K562 (cell line): ENCODE measurements around the gene TSG101. TPM values are rescaled to one million over a fixed set of nuclear protein-coding genes. Genes with fewer than 3 reads are reported as not detected.
A peak's percentile ranks its signal among the peaks of the same experiment; 100 is the strongest.

Experiments used
- ATAC-seq: fragments of 200-7000 bp; cut with Tn5 transposase; 3 replicates; pipeline ENCODE4 v1.9.1; 2020; ENCODE audit warnings: moderate library complexity
- BruUV-seq: library from RNA; stranded (reverse); fragments of 400-500 nt; replicated peaks from 2 replicates; lab custom pipeline; 2021; lab: Mats Ljungman, UMichigan
- CTCF ChIA-PET: fragments of 300-600 bp; formaldehyde crosslinking; extraction: SDS; loops from one replicate; lab custom pipeline; 2021; ENCODE audit warnings: low intra/inter-chr PET ratio; lab: Yijun Ruan, JAX
- POLR2A ChIA-PET: fragments of 300-600, 350-650 bp; sonication (Branson Sonifier 250); formaldehyde crosslinking; extraction: SDS; loops from one replicate; lab custom pipeline; 2021; ENCODE audit warnings: antibody characterized with exemption, inconsistent platforms; lab: Yijun Ruan, JAX
- DNase-seq, 4 experiments: peaks; one replicate each; pipeline versions ENCODE4 v3.0.0 to v3.0.0-alpha.2; 2011 to 2018; ENCODE audit warnings: low spot score in 3 of 4, mixed read lengths in 3 of 4; ENCODE audit errors: extremely low read depth in 1 of 4
- FAIRE-seq: peaks from 2 replicates; lab custom pipeline; 2011; peaks lifted over from hg19 to GRCh38; lab: Jason Lieb, UNC
- H2AFZ ChIP-seq: 2 replicates; pipeline ENCODE4 v1.6.0; 2011; ENCODE audit warnings: low read depth, low read length, control low read depth, inconsistent platforms
- H3K27ac ChIP-seq: fragments of 200-600 bp; 3 replicates; pipeline ENCODE4 v1.8.0; 2011; ENCODE audit warnings: low read depth, mild to moderate bottlenecking, control low read depth, inconsistent platforms, low read length, moderate library complexity, mixed read lengths; ENCODE audit errors: extremely low read depth
- H3K27me3 ChIP-seq, 2 experiments: fragments of 300-600 bp in 1 of 2; 2 replicates in 1 of 2; 3 replicates in 1 of 2; pipeline versions ENCODE4 v1.6.0 to v1.8.0; 2011; ENCODE audit warnings: inconsistent platforms in 2 of 2, low read length in 2 of 2, mild to moderate bottlenecking in 1 of 2, mixed read lengths in 1 of 2, moderate library complexity in 1 of 2; ENCODE audit not compliant: control insufficient read depth in 2 of 2, insufficient read depth in 2 of 2
- H3K36me3 ChIP-seq: fragments of 300-600 bp; 3 replicates; pipeline ENCODE4 v1.8.0; 2011; ENCODE audit warnings: mild to moderate bottlenecking, low read length, inconsistent platforms; ENCODE audit not compliant: control insufficient read depth, insufficient read depth
- H3K4me1 ChIP-seq, 2 experiments: fragments of 200-600 bp in 1 of 2; replicated peaks in 1 of 2; 2 replicates in 1 of 2; 3 replicates in 1 of 2; pipeline versions ENCODE4 v1.5.1 to v1.8.0; 2011; ENCODE audit warnings: inconsistent platforms in 2 of 2, low read length in 2 of 2, mild to moderate bottlenecking in 1 of 2, mixed read lengths in 1 of 2, moderate library complexity in 1 of 2; ENCODE audit not compliant: control insufficient read depth in 2 of 2, insufficient read depth in 2 of 2
- H3K4me2 ChIP-seq: 2 replicates; pipeline ENCODE4 v1.6.1; 2011; ENCODE audit warnings: low read length, control low read depth, inconsistent platforms, mixed read lengths; ENCODE audit not compliant: insufficient read depth
- H3K4me3 ChIP-seq: fragments of 200-600 bp; sonication (generic), shearing (Covaris generic); 2 replicates; pipeline ENCODE4 v1.5.1; 2016; ENCODE audit warnings: control low read depth, inconsistent platforms
- H3K79me2 ChIP-seq: fragments of 200-600 bp; 3 replicates; pipeline ENCODE4 v1.8.0; 2011; ENCODE audit warnings: low read length, inconsistent platforms; ENCODE audit not compliant: control insufficient read depth, insufficient read depth
- H3K9ac ChIP-seq, 2 experiments: 2 replicates each; pipeline versions ENCODE4 v1.6.0 to v1.6.1; 2011; ENCODE audit warnings: low read depth in 2 of 2, low read length in 2 of 2, control low read depth in 1 of 2, inconsistent platforms in 1 of 2, mild to moderate bottlenecking in 1 of 2, mixed read lengths in 1 of 2; ENCODE audit not compliant: insufficient read depth in 1 of 2
- H3K9me1 ChIP-seq: one replicate; pipeline ENCODE4 v1.6.0; 2011; ENCODE audit warnings: inconsistent platforms, mild to moderate bottlenecking, low read length, moderate library complexity; ENCODE audit not compliant: control insufficient read depth, insufficient read depth
- H3K9me3 ChIP-seq: replicated peaks from 2 replicates; pipeline ENCODE4 v1.5.1; 2011; ENCODE audit warnings: low read depth, low read length, inconsistent platforms; ENCODE audit not compliant: control insufficient read depth, insufficient read depth
- H4K20me1 ChIP-seq: replicated peaks from 2 replicates; pipeline ENCODE4 v1.6.1; 2011; ENCODE audit warnings: low read length, inconsistent platforms, mixed read lengths; ENCODE audit not compliant: control insufficient read depth, insufficient read depth
- BRCA1 ChIP-seq, 2 experiments: fragments of 450-650 bp in 1 of 2; sonication (generic) in 1 of 2; formaldehyde crosslinking in 1 of 2; IDR thresholded peaks; 2 replicates each; pipeline versions ENCODE4 v1.5.0 to v1.6.1; 2017 to 2020; ENCODE audit warnings: mild to moderate bottlenecking in 1 of 2, missing genetic modification reagents in 1 of 2
- CBFA2T2 ChIP-seq: fragments of 450-650 bp; conservative IDR thresholded peaks from 2 replicates; pipeline ENCODE4 v1.6.1; 2017; ENCODE audit warnings: mild to moderate bottlenecking
- ELK1 ChIP-seq: sonication (generic); formaldehyde crosslinking; IDR thresholded peaks from 2 replicates; pipeline ENCODE4 v1.8.1; 2022; ENCODE audit warnings: missing genetic modification reagents
- FOXA3 ChIP-seq, 2 experiments: fragments of 450-650 bp in 1 of 2; sonication (generic) in 1 of 2; formaldehyde crosslinking; IDR thresholded peaks in 1 of 2; conservative IDR thresholded peaks in 1 of 2; 2 replicates each; pipeline versions ENCODE4 v1.4.0 to v1.8.0; 2020 to 2022; ENCODE audit warnings: mild to moderate bottlenecking in 2 of 2, missing genetic modification reagents in 1 of 2
- ID3 ChIP-seq, 2 experiments: fragments of 250-450 bp in 1 of 2; fragments of 450-650 bp in 1 of 2; sonication (Bioruptor Pico) in 1 of 2; IDR thresholded peaks; 2 replicates each; pipeline versions ENCODE4 v1.6.1 to v1.8.0; 2016 to 2021; ENCODE audit warnings: mild to moderate bottlenecking in 2 of 2, moderate library complexity in 2 of 2, missing compliant biosample characterization in 1 of 2, missing genetic modification characterization in 1 of 2
- JUN ChIP-seq, 2 experiments: sonication (generic) in 1 of 2; formaldehyde crosslinking in 1 of 2; IDR thresholded peaks; 2 replicates each; pipeline versions ENCODE4 v1.6.1 to v1.8.0; 2012 to 2022; ENCODE audit warnings: borderline replicate concordance in 2 of 2, mild to moderate bottlenecking in 2 of 2, improper control_type of control experiment in 1 of 2, low read depth in 1 of 2, low read length in 1 of 2, missing genetic modification reagents in 1 of 2
- JUNB ChIP-seq: fragments of 450-650 bp; formaldehyde crosslinking; conservative IDR thresholded peaks from 2 replicates; pipeline ENCODE4 v1.4.0; 2020; ENCODE audit warnings: mild to moderate bottlenecking
- LEF1 ChIP-seq: fragments of 450-650 bp; IDR thresholded peaks from 2 replicates; pipeline ENCODE4 v1.6.1; 2016; ENCODE audit warnings: mild to moderate bottlenecking
- PCBP2 ChIP-seq: fragments of 200-400 bp; formaldehyde crosslinking; IDR thresholded peaks from 2 replicates; pipeline ENCODE4 v1.6.1; 2018; ENCODE audit warnings: low read length, low read depth, mild to moderate bottlenecking, moderate library complexity; ENCODE audit not compliant: poor library complexity, severe bottlenecking
- POU5F1 ChIP-seq: fragments of 150-350 bp; IDR thresholded peaks from 2 replicates; pipeline ENCODE4 v1.6.1; 2014; ENCODE audit warnings: borderline replicate concordance, low read length, low read depth, mild to moderate bottlenecking; ENCODE audit not compliant: partially characterized antibody
- PTRF ChIP-seq: fragments of 450-650 bp; IDR thresholded peaks from 2 replicates; pipeline ENCODE4 v1.6.1; 2016; ENCODE audit warnings: mild to moderate bottlenecking, missing genetic modification characterization, missing compliant biosample characterization
- TARDBP ChIP-seq: fragments of 450-650 bp; IDR thresholded peaks from 2 replicates; pipeline ENCODE4 v1.6.1; 2016
- TBL1XR1 ChIP-seq, 2 experiments: IDR thresholded peaks; 2 replicates each; pipeline ENCODE4 v1.6.1; 2012; ENCODE audit warnings: improper control_type of control experiment in 2 of 2, low read length in 2 of 2, mild to moderate bottlenecking in 1 of 2
- TCF7 ChIP-seq: sonication (generic); IDR thresholded peaks from 2 replicates; pipeline ENCODE4 v1.6.1; 2016; ENCODE audit warnings: antibody characterized with exemption, borderline replicate concordance
- XRCC5 ChIP-seq: fragments of 200-400 bp; formaldehyde crosslinking; IDR thresholded peaks from 2 replicates; pipeline ENCODE4 v1.6.1; 2017; ENCODE audit warnings: low read depth, mild to moderate bottlenecking, low read length
- ZBTB17 ChIP-seq: fragments of 450-650 bp; formaldehyde crosslinking; IDR thresholded peaks from 2 replicates; pipeline ENCODE4 v1.4.0; 2020; ENCODE audit warnings: mild to moderate bottlenecking
- ZNF445 ChIP-seq: fragments of 250-450 bp; sonication (Bioruptor Pico); IDR thresholded peaks from 2 replicates; pipeline ENCODE4 v1.4.0; 2020; ENCODE audit warnings: low read depth, mild to moderate bottlenecking, moderate library complexity
- ZNF707 ChIP-seq: fragments of 250-450 bp; sonication (Bioruptor Pico); conservative IDR thresholded peaks from 2 replicates; pipeline ENCODE4 v1.8.0; 2022; ENCODE audit warnings: inconsistent platforms, mild to moderate bottlenecking, moderate library complexity
- ZZZ3 ChIP-seq: fragments of 450-650 bp; IDR thresholded peaks from 2 replicates; pipeline ENCODE4 v1.6.1; 2016; ENCODE audit warnings: antibody characterized with exemption, mild to moderate bottlenecking, moderate library complexity
- WGBS: fragments of 100-300 bp; shearing (Covaris generic); methylation state at CpG from one replicate; pipeline ENCODE4 v1.1.6; 2016; ENCODE audit warnings: low coverage, mixed read lengths; ENCODE audit not compliant: insufficient coverage; ENCODE audit errors: missing lambda C conversion rate; 5-methylcytosine and 5-hydroxymethylcytosine counted together
- in situ Hi-C: fragments of 300-500 bp; cut with MboI; formaldehyde crosslinking; loops from 4 replicates; pipeline ENCODE4 v1.15.0; 2018; ENCODE audit warnings: inconsistent platforms, mixed read lengths
- intact Hi-C: fragments of 100-400 bp; cut with micrococcal nuclease; formaldehyde crosslinking; loops from 2 replicates; pipeline ENCODE4 v1.14.2; 2022
- polyA plus RNA-seq, 8 experiments: library from polyadenylated mRNA; depleted of rRNA in 4 of 8; stranded (reverse) in 5 of 8; unstranded in 3 of 8; fragments of >200 nt; fragmentation: Nextera tagmentation in 2 of 8; fragmentation: Illumina TruSeq in 1 of 8; extraction: Ambion mirVana in 2 of 8; extraction: Trizol in 1 of 8; gene quantifications; 2 replicates each; pipeline versions ENCODE4 v1.2.1 to v1.2.3, GENCODE V29; 2011 to 2014; ENCODE audit warnings: inconsistent platforms in 1 of 8, missing spikeins in 1 of 8
- total RNA-seq, 7 experiments: library from RNA; depleted of rRNA in 6 of 7; stranded (reverse); fragments of >200 nt in 6 of 7; fragmentation: Illumina TruSeq in 2 of 7; extraction: Trizol in 2 of 7; gene quantifications; 2 replicates each; pipeline versions ENCODE4 v1.2.1 to v1.2.3, GENCODE V29; 2011 to 2021; ENCODE audit warnings: low replicate concordance in 1 of 7

The TSG101 gene
- total and polyA plus RNA-seq, 9 of the 15 experiments (the other 6 are each of a cell fraction or from before 2014, with no cell fraction given) = 24.6 to 141 (median 60.0) TPM

- no peak for TF ChIP-seq TCF7
- TF ChIP-seq JUN (IDR thresholded peaks at IDR 0.05; ENCODE audit: borderline replicate concordance, low read depth, low read length) = no peak
- no peak for TF ChIP-seq JUN (CRISPR knock-in tag; IDR thresholded peaks at IDR 0.05; ENCODE audit: borderline replicate concordance)
- peak in 1 of 2 experiments; percentile 70; a peak in 1 of 4 replicates for TF ChIP-seq FOXA3 (CRISPR knock-in tag; conservative IDR thresholded peaks at IDR 0.05 in 1 of 2, IDR thresholded peaks at IDR 0.05 in 1 of 2)
- TF ChIP-seq CBFA2T2 = no peak
- no peak for TF ChIP-seq XRCC5
- no peak for TF ChIP-seq ZZZ3
- no peak for TF ChIP-seq PCBP2
Observed at GRCh38 chr11:18575361-18575760, 48.6 kb upstream of the TSG101 start (continued).

GRCh38 chr11:18567081-18567480 is 40.3 kb upstream of the TSG101 start:
- ChIA-PET CTCF (no interaction called here), POLR2A (no interaction called here)
- Histone ChIP-seq H3K4me3 (no peak overlapping the region), H3K9me3 (no peaks in the 10 kb centered on the region), H3K27me3 (no peaks in the 10 kb centered on the region), H2AFZ (no peak overlapping the region), H4K20me1 (no peaks in the 10 kb centered on the region), H3K4me2 (no peak overlapping the region), H3K27ac (no peak overlapping the region), H3K36me3 (peaks cover 9% of the 10 kb centered on the region; the same call in 2 of the 3 replicates), H3K79me2 (no peaks in the 10 kb centered on the region), H3K9ac (no peak overlapping the region), H3K4me1 (no peaks in the 10 kb centered on the region), H3K9me1 (no peaks in the 10 kb centered on the region)
- intact Hi-C loops = no loop called here
- FAIRE-seq (no peak), DNase-seq (no peak), ATAC-seq (no peak)
- in situ Hi-C loops = no loop called here
- WGBS = 92% methylated on average over 3 of the region's 3 CpGs
- BruUV-seq = no TSS peak
- TF ChIP-seq LEF1 (no peak), PTRF (tag) (no peak), ZNF445 (CRISPR knock-in tag) (no peak), ID3 (CRISPR knock-in tag; IDR thresholded peaks at IDR 0.05) (no peak), ID3 (tag; IDR thresholded peaks at IDR 0.05) (no peak), ZBTB17 (CRISPR knock-in tag) (no peak), ZNF707 (CRISPR knock-in tag) (no peak), TARDBP (no peak), BRCA1 (IDR thresholded peaks at IDR 0.05) (no peak), BRCA1 (CRISPR knock-in tag; IDR thresholded peaks at IDR 0.05) (no peak), POU5F1 (no peak), JUNB (CRISPR knock-in tag) (no peak), ELK1 (CRISPR knock-in tag) (no peak), TBL1XR1 (IDR thresholded peaks at IDR 0.05; ENCODE audit: low read length in 2 of 2) (no peak)
